Esophagus squamous epithelium (tissue), 5 donors: ENCODE measurements around the gene EIF2B4. TPM values are rescaled to one million over a fixed set of nuclear protein-coding genes. Genes with fewer than 3 reads are reported as not detected.
A peak's percentile ranks its signal among the peaks of the same experiment; 100 is the strongest.

Experiments used
- DNase-seq: peaks from one replicate; lab custom pipeline; 2025; lab: John Stamatoyannopoulos, UW
- H3K27ac ChIP-seq, 4 donors: fragments of 200-600 bp; sonication (generic); one replicate each; pipeline ENCODE4 v1.5.1; 2016 to 2019; ENCODE audit warnings: mild to moderate bottlenecking in 1 of 4
- H3K27me3 ChIP-seq, 4 donors: fragments of 200-600 bp; sonication (generic); 1 replicate in 3 of 4; 2 replicates in 1 of 4; pipeline versions ENCODE4 v1.5.1 to v1.6.0; 2017 to 2021; ENCODE audit warnings: antibody characterized with exemption in 1 of 4
- H3K36me3 ChIP-seq, 3 donors: fragments of 200-600 bp; sonication (generic); one replicate each; pipeline ENCODE4 v1.5.1; 2016 to 2019
- H3K4me1 ChIP-seq, 3 donors: fragments of 200-600 bp; sonication (generic); one replicate each; pipeline ENCODE4 v1.5.1; 2017 to 2019
- H3K4me3 ChIP-seq, 4 donors: fragments of 200-600 bp; sonication (generic); 1 replicate in 3 of 4; 2 replicates in 1 of 4; pipeline ENCODE4 v1.5.1; 2016 to 2019; ENCODE audit warnings: mild to moderate bottlenecking in 2 of 4, moderate library complexity in 1 of 4
- H3K9me3 ChIP-seq, 3 donors: fragments of 200-600 bp; sonication (generic); one replicate each; pipeline ENCODE4 v1.5.1; 2016 to 2019
- POLR2A ChIP-seq, 4 donors: fragments of 450-650 bp; IDR thresholded peaks; one replicate each; pipeline ENCODE4 v1.6.1; 2017; ENCODE audit warnings: antibody characterized with exemption in 4 of 4, mild to moderate bottlenecking in 4 of 4, moderate library complexity in 3 of 4
- WGBS, 2 donors: methylation state at CpG; one replicate each; pipeline ENCODE4 v1.1.5; 2018; 5-methylcytosine and 5-hydroxymethylcytosine counted together
- intact Hi-C: fragments of 100-400 bp; cut with DNase I; formaldehyde crosslinking; loops from one replicate; pipeline ENCODE4 v1.15.0; 2022
- total RNA-seq, 4 donors: library from RNA; depleted of rRNA; stranded (reverse); fragments of >200 nt; gene quantifications; one replicate each; pipeline ENCODE4 v1.1.0, GENCODE V29; 2016
- TF ChIP-seq, protein P1 (sequence below), 6 experiments: fragments of 450-650 bp in 4 of 6; fragments of 200-600 bp in 2 of 6; sonication (generic) in 2 of 6; IDR thresholded peaks; one replicate each; pipeline ENCODE4 v1.5.1; 2016 to 2019; ENCODE audit warnings: antibody characterized with exemption in 6 of 6, mild to moderate bottlenecking in 4 of 6, moderate library complexity in 4 of 6
- donor health status: DM: yes; HTN: yes; CAD: no.

Gene EIF2B4
- total RNA-seq, 4 donors from 2014 or later: 30.4 to 44.3 (median 38.3) TPM

GRCh38 chr2:27390822-27391679, 20.9 kb upstream of the EIF2B4 start:
- H3K27ac ChIP-seq: no peak overlapping the region
- H3K36me3 ChIP-seq: peaks cover 0 to 25% (median 9%) of the 10 kb centered on the region in 3 donors
- no peaks in the 10 kb centered on the region for H3K27me3 ChIP-seq
- no peaks in the 10 kb centered on the region for H3K9me3 ChIP-seq
- intact Hi-C loops: no loop called here
- TF ChIP-seq, protein P1, sequence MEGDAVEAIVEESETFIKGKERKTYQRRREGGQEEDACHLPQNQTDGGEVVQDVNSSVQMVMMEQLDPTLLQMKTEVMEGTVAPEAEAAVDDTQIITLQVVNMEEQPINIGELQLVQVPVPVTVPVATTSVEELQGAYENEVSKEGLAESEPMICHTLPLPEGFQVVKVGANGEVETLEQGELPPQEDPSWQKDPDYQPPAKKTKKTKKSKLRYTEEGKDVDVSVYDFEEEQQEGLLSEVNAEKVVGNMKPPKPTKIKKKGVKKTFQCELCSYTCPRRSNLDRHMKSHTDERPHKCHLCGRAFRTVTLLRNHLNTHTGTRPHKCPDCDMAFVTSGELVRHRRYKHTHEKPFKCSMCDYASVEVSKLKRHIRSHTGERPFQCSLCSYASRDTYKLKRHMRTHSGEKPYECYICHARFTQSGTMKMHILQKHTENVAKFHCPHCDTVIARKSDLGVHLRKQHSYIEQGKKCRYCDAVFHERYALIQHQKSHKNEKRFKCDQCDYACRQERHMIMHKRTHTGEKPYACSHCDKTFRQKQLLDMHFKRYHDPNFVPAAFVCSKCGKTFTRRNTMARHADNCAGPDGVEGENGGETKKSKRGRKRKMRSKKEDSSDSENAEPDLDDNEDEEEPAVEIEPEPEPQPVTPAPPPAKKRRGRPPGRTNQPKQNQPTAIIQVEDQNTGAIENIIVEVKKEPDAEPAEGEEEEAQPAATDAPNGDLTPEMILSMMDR (IDR thresholded peaks at IDR 0.05): no peak
- TF ChIP-seq POLR2A (IDR thresholded peaks at IDR 0.05): no peak
- 86 to 92% methylated on average over 9 of the region's 9 CpGs for WGBS, 2 donors
- no peak overlapping the region for H3K4me3 ChIP-seq
- H3K4me1 ChIP-seq: no peaks in the 10 kb centered on the region
- DNase-seq: no peak

DNA sequence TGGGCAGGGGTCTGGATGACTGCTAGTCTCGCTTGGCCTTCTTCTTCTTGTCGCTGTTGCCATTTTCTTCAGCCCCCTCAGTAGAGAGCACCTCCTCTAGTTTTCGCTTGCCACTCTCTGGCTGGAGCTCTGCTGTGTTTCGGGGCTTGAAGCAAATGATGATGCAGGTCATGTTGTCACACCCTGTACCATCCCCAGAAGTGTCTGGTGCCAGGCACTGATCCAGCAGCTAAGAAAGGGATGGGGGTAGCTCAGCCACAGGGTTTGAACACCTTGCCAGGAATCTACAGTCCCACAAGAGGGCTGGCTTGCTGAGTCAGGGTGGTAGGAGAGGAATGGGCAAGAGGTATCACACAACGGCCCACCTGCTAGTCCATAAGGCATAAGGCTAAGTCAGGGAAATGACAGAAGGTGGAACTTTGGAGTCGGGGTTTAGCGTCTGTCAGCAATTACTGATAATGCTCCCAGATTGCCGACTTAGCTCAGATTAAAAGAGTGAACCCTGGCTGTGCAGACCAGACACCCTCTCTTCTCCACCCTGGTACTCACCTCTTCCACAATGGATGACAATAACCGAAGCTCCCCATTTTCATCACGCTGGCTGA, 11.5 kb upstream of the EIF2B4 start:
- peaks cover 34 to 76% (median 38%) of the 10 kb centered on the region in 3 donors for H3K36me3 ChIP-seq
- H3K27ac ChIP-seq: peak overlapping the region; percentile 86 to 98 (median 94)
- TF ChIP-seq, protein P1 (IDR thresholded peaks at IDR 0.05): no peak
- no peak for TF ChIP-seq POLR2A (IDR thresholded peaks at IDR 0.05)
- no peaks in the 10 kb centered on the region for H3K27me3 ChIP-seq
- peak overlapping the region in 1 of 4 donors; percentile 89 for H3K4me3 ChIP-seq
- intact Hi-C loops: no loop called here
- WGBS, 2 donors: 91 to 95% methylated on average over 9 to 10 of the region's 10 CpGs
- no peak for DNase-seq
- no peaks in the 10 kb centered on the region for H3K9me3 ChIP-seq
- H3K4me1 ChIP-seq: peaks cover 15 to 44% (median 19%) of the 10 kb centered on the region in 3 donors

GRCh38 chr2:27380626-27381545, 10.7 kb upstream of the EIF2B4 start, which contains the start of gene ZNF513:
Gene ZNF513, minus strand, starts transcription at chr2:27380734. Its CDS starts 208 bp downstream, at chr2:27380526.
- H3K27ac ChIP-seq: peak within 1 kb of the TSS; percentile 86 to 98 (median 94)
- DNase-seq: peak; percentile 79
- H3K4me3 ChIP-seq: peak within 1 kb of the TSS; percentile 66 to 91 (median 89)
- peaks cover 15 to 44% (median 19%) of the 10 kb centered on the region in 3 donors for H3K4me1 ChIP-seq
- TF ChIP-seq, protein P1 (IDR thresholded peaks at IDR 0.05): peak in 2 of 6 experiments; percentile 15 to 19
- peak in 3 of 4 donors; percentile 32 to 54 (median 51) for TF ChIP-seq POLR2A (IDR thresholded peaks at IDR 0.05)
- intact Hi-C loops: no loop called here
- 24 to 39% methylated on average over 21 to 24 of the region's 67 CpGs for WGBS, 2 donors
- no peaks in the 10 kb centered on the region for H3K9me3 ChIP-seq
- peaks cover 42 to 76% (median 42%) of the 10 kb centered on the region in 3 donors for H3K36me3 ChIP-seq
- H3K27me3 ChIP-seq: no peaks in the 10 kb centered on the region

DNA sequence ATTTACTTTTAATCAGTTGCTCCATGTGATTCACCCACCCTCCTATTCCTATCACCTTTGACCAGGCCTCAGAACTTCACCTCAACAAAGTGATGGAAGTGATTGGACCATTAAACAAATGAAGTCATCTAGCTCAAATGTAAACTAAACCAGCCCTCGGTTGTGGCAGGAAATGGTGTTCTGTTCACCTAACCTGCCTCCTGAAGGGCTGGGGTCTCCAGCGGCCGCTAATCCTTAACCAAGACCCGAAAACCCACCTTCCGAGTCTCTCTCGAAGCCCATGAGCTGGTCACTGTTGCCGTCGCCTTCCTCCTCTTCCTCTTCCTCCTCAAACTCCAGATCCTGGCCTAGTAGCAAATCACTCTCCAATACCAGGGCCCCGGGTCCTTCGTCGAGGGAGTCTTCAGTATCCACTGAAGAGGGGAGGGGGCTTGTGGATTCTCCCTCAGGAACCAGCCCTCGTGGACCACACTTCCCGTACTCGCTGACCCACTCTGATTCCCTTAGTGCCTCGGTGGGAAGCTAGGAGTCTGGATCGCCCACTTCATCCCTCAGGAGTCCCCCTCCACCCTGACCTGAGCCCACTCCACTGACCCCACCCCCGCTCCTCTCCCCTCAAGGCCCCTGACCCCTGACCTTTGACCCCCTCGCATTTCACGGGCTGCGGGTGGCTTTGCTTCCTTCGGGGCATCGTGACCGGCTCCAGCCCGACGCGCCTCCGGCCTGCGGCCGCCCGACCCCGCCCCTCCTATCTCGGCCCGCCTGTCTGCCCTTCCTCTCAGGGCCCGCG, 9.9 kb upstream of the EIF2B4 start:
- peaks cover 15 to 44% (median 19%) of the 10 kb centered on the region in 3 donors for H3K4me1 ChIP-seq
- H3K4me3 ChIP-seq: peak overlapping the region; percentile 66 to 91 (median 89)
- peak overlapping the region; percentile 86 to 98 (median 94) for H3K27ac ChIP-seq
- H3K9me3 ChIP-seq: no peaks in the 10 kb centered on the region
- intact Hi-C loops: no loop called here
- whole genome bisulfite sequencing, 2 donors: 0 to 1% methylated on average over 13 to 14 of the region's 35 CpGs
- peak; percentile 41 for DNase-seq
- TF ChIP-seq POLR2A (IDR thresholded peaks at IDR 0.05): no peak
- TF ChIP-seq, protein P1 (IDR thresholded peaks at IDR 0.05): no peak
- H3K27me3 ChIP-seq: no peaks in the 10 kb centered on the region
- H3K36me3 ChIP-seq: peaks cover 42 to 76% (median 44%) of the 10 kb centered on the region in 3 donors
